HG03175 (cell line): ENCODE results near the gene MTCP1.
A peak's percentile ranks its signal among the peaks of the same experiment; 100 is the strongest.

Experiments used
- ATAC-seq: cut with Tn5 transposase; IDR thresholded peaks from one replicate; pipeline ENCODE4 v1.9.1; 2021; ENCODE audit warnings: mild to moderate bottlenecking, moderate library complexity; ENCODE audit not compliant: unreplicated experiment

Gene MTCP1

GRCh38 chrX:155054255-155054654 is 16.7 kb downstream of the MTCP1 start:
- no peak for ATAC-seq

GRCh38 chrX:155053656-155054055 is 17.3 kb downstream of the MTCP1 start:
- no peak for ATAC-seq

- ATAC-seq: no peak
Observed at GRCh38 chrX:155052738-155053498, 18.0 kb downstream of the MTCP1 start.

GRCh38 chrX:155048977-155049619 is 21.8 kb downstream of the MTCP1 start:
- ATAC-seq: no peak

GRCh38 chrX:155046811-155047528 is 24.0 kb downstream of the MTCP1 start:
- ATAC-seq: no peak

- ATAC-seq: no peak
Observed at GRCh38 chrX:155046129-155046810, 24.7 kb downstream of the MTCP1 start.

- no peak for ATAC-seq
Observed at GRCh38 chrX:155035688-155036087, 35.2 kb downstream of the MTCP1 start.

- no peak for ATAC-seq
Observed at GRCh38 chrX:155031657-155032056, 39.3 kb downstream of the MTCP1 start.

- ATAC-seq: no peak
Observed at GRCh38 chrX:155028877-155029291, 42.1 kb downstream of the MTCP1 start.

- ATAC-seq: no peak
Observed at GRCh38 chrX:155028129-155028528, 42.8 kb downstream of the MTCP1 start.

- no peak for ATAC-seq
Observed at GRCh38 chrX:155027509-155028066, 43.3 kb downstream of the MTCP1 start.

GRCh38 chrX:155026727-155027508 is 44.0 kb downstream of the MTCP1 start, which contains the start of gene FUNDC2:
TSS of gene FUNDC2 (plus strand) at chrX:155026844. CDS start at chrX:155026939, 95 bp downstream.
- ATAC-seq: peak; percentile 91

GRCh38 chrX:155026420-155026726 is 44.6 kb downstream of the MTCP1 start:
- no peak for ATAC-seq

GRCh38 chrX:155023907-155024833 is 46.8 kb downstream of the MTCP1 start:
- ATAC-seq: no peak

GRCh38 chrX:155022585-155022984 is 48.4 kb downstream of the MTCP1 start, which contains the start of gene F8:
TSS of gene F8 (minus strand) at chrX:155022723. CDS start at chrX:155022552, 171 bp downstream.
- no peak for ATAC-seq

- ATAC-seq: no peak
Observed at GRCh38 chrX:155020591-155020990, 50.3 kb downstream of the MTCP1 start.
